H9 (cell line): ENCODE data around the gene COX6B2. TPM values are rescaled to one million over a fixed set of nuclear protein-coding genes. Genes with fewer than 3 reads are reported as not detected.

Experiments
- DNase-seq: peaks from one replicate; pipeline ENCODE4 v3.0.0-alpha.2; 2017
- H2AFZ ChIP-seq: one replicate; pipeline ENCODE4 v1.6.1; 2013; ENCODE audit warnings: mild to moderate bottlenecking, low read length, control low read depth, moderate library complexity
- H2AK5ac ChIP-seq: 2 replicates; pipeline ENCODE4 v1.6.1; 2013; ENCODE audit warnings: low read length, control low read depth, mixed read lengths; ENCODE audit not compliant: insufficient read length
- H2BK120ac ChIP-seq: one replicate; pipeline ENCODE4 v1.6.1; 2013; ENCODE audit warnings: low read depth, mild to moderate bottlenecking, low read length, control low read depth, inconsistent platforms; ENCODE audit not compliant: poor library complexity, severe bottlenecking
- H2BK12ac ChIP-seq: 2 replicates; pipeline ENCODE4 v1.6.1; 2013; ENCODE audit warnings: low read length, control low read depth, mixed read lengths, low read depth; ENCODE audit not compliant: insufficient read length
- H2BK15ac ChIP-seq: 2 replicates; pipeline ENCODE4 v1.6.1; 2013; ENCODE audit warnings: low read depth, low read length, control low read depth
- H2BK20ac ChIP-seq: one replicate; pipeline ENCODE4 v1.6.1; 2013; ENCODE audit warnings: low read depth, mild to moderate bottlenecking, low read length, control low read depth, inconsistent platforms; ENCODE audit not compliant: poor library complexity, severe bottlenecking
- H2BK5ac ChIP-seq: 2 replicates; pipeline ENCODE4 v1.6.1; 2013; ENCODE audit warnings: low read length, control low read depth, mixed read lengths; ENCODE audit not compliant: insufficient read length
- H3K14ac ChIP-seq: 2 replicates; pipeline ENCODE4 v1.6.1; 2013; ENCODE audit warnings: low read length, control low read depth; ENCODE audit not compliant: insufficient read depth
- H3K18ac ChIP-seq: 2 replicates; pipeline ENCODE4 v1.6.1; 2013; ENCODE audit warnings: low read depth, mild to moderate bottlenecking, mixed read lengths, low read length, control low read depth; ENCODE audit not compliant: insufficient read length
- H3K23ac ChIP-seq: 2 replicates; pipeline ENCODE4 v1.6.1; 2013; ENCODE audit warnings: low read length, control low read depth, mixed read lengths, low read depth; ENCODE audit not compliant: insufficient read length
- H3K23me2 ChIP-seq: 2 replicates; pipeline ENCODE4 v1.6.1; 2013; ENCODE audit warnings: low read depth, mild to moderate bottlenecking, mixed read lengths, low read length, control low read depth; ENCODE audit not compliant: insufficient read length, poor library complexity, severe bottlenecking
- H3K27ac ChIP-seq: 2 replicates; pipeline ENCODE4 v1.5.1; 2013; ENCODE audit warnings: low read length, control low read depth, mixed read lengths, low read depth; ENCODE audit not compliant: insufficient read length
- H3K27me3 ChIP-seq: 2 replicates; pipeline ENCODE4 v1.6.1; 2013; ENCODE audit warnings: low read length, control low read depth, inconsistent platforms; ENCODE audit not compliant: insufficient read depth
- H3K4ac ChIP-seq: 2 replicates; pipeline ENCODE4 v1.6.1; 2013; ENCODE audit warnings: low read depth, mild to moderate bottlenecking, control low read depth, inconsistent platforms, low read length, moderate library complexity
- H3K4me1 ChIP-seq: 2 replicates; pipeline ENCODE4 v1.6.1; 2013; ENCODE audit warnings: low read length, control low read depth, inconsistent platforms; ENCODE audit not compliant: insufficient read depth
- H3K4me2 ChIP-seq: 2 replicates; pipeline ENCODE4 v1.6.1; 2013; ENCODE audit warnings: low read length, control low read depth, mixed read lengths; ENCODE audit not compliant: insufficient read length, insufficient read depth
- H3K56ac ChIP-seq: 2 replicates; pipeline ENCODE4 v1.6.1; 2013; ENCODE audit warnings: low read depth, mild to moderate bottlenecking, mixed read lengths, low read length, control low read depth; ENCODE audit not compliant: insufficient read length
- H3K79me1 ChIP-seq: 2 replicates; pipeline ENCODE4 v1.6.1; 2013; ENCODE audit warnings: low read depth, mild to moderate bottlenecking, moderate library complexity, low read length, control low read depth, inconsistent platforms; ENCODE audit not compliant: insufficient read depth, poor library complexity, severe bottlenecking
- H3K79me2 ChIP-seq: 2 replicates; pipeline ENCODE4 v1.6.1; 2013; ENCODE audit warnings: low read length, control low read depth, inconsistent platforms; ENCODE audit not compliant: insufficient read depth
- H3K9ac ChIP-seq: 2 replicates; pipeline ENCODE4 v1.6.1; 2013; ENCODE audit warnings: low read length, control low read depth, mixed read lengths; ENCODE audit not compliant: insufficient read length; ENCODE audit errors: extremely low read depth
- H3K9me3 ChIP-seq: one replicate; pipeline ENCODE4 v1.6.1; 2013; ENCODE audit warnings: low read depth, low read length, inconsistent platforms; ENCODE audit not compliant: control insufficient read depth
- H3T11ph ChIP-seq: one replicate; pipeline ENCODE4 v1.6.1; 2013; ENCODE audit warnings: mild to moderate bottlenecking, low read length, control low read depth, inconsistent platforms
- H4K20me1 ChIP-seq: one replicate; pipeline ENCODE4 v1.6.1; 2013; ENCODE audit not compliant: control insufficient read depth, insufficient read length, insufficient read depth
- H4K5ac ChIP-seq: 2 replicates; pipeline ENCODE4 v1.6.1; 2013; ENCODE audit warnings: low read depth, mild to moderate bottlenecking, mixed read lengths, low read length, control low read depth; ENCODE audit not compliant: insufficient read length
- H4K8ac ChIP-seq: replicated peaks from 2 replicates; pipeline ENCODE4 v1.6.1; 2013; ENCODE audit warnings: low read length, control low read depth, mixed read lengths, low read depth; ENCODE audit not compliant: insufficient read length
- H4K91ac ChIP-seq: 2 replicates; pipeline ENCODE4 v1.6.1; 2013; ENCODE audit warnings: low read depth, mild to moderate bottlenecking, moderate library complexity, mixed read lengths, low read length, control low read depth; ENCODE audit not compliant: insufficient read length
- H3K27ac Mint-ChIP-seq, 3 experiments: 2 replicates in 2 of 3; 3 replicates in 1 of 3; pipeline ENCODE4 v1.8.0; 2020 to 2021; ENCODE audit warnings: mixed read lengths in 3 of 3, mild to moderate bottlenecking in 1 of 3, moderate library complexity in 1 of 3
- H3K27me3 Mint-ChIP-seq: 2 replicates; pipeline ENCODE4 v1.8.0; 2021; ENCODE audit warnings: low read depth, mild to moderate bottlenecking, moderate library complexity, mixed read lengths
- H3K36me3 Mint-ChIP-seq, 3 experiments: 2 replicates in 2 of 3; 3 replicates in 1 of 3; pipeline ENCODE4 v1.8.0; 2020 to 2021; ENCODE audit warnings: low read depth in 3 of 3, mixed read lengths in 3 of 3; ENCODE audit not compliant: insufficient read depth in 1 of 3
- H3K4me1 Mint-ChIP-seq, 2 experiments: 2 replicates each; pipeline ENCODE4 v1.8.0; 2020; ENCODE audit warnings: mixed read lengths in 2 of 2
- H3K4me3 Mint-ChIP-seq, 2 experiments: 2 replicates in 1 of 2; 3 replicates in 1 of 2; pipeline ENCODE4 v1.8.0; 2020 to 2021; ENCODE audit warnings: mild to moderate bottlenecking in 2 of 2, mixed read lengths in 2 of 2, moderate library complexity in 1 of 2
- H3K9me3 Mint-ChIP-seq, 2 experiments: 2 replicates in 1 of 2; 3 replicates in 1 of 2; pipeline ENCODE4 v1.8.0; 2020; ENCODE audit warnings: mild to moderate bottlenecking in 2 of 2, mixed read lengths in 2 of 2, moderate library complexity in 1 of 2
- WGBS: extraction: QIAGEN DNeasy Blood & Tissue Kit; methylation state at CpG from one replicate; pipeline ENCODE4 v1.1.7; 2013; ENCODE audit warnings: missing lambda C conversion rate, low lambda C conversion rate, mixed read lengths; ENCODE audit not compliant: insufficient read length; ENCODE audit errors: extremely low coverage; 5-methylcytosine and 5-hydroxymethylcytosine counted together
- total RNA-seq: library from RNA; stranded (reverse); gene quantifications from 2 replicates; pipeline ENCODE4 v1.2.1, GENCODE V29; 2021
- TF ChIP-seq, protein P1 (sequence below): fragments of 200-600 bp; sonication (generic); conservative IDR thresholded peaks from 3 replicates; pipeline ENCODE4 v1.8.0; 2021; ENCODE audit warnings: antibody characterized with exemption, mild to moderate bottlenecking

COX6B2 gene
- total RNA-seq, 1 experiment from 2014 or later = 4.0 TPM

DNA sequence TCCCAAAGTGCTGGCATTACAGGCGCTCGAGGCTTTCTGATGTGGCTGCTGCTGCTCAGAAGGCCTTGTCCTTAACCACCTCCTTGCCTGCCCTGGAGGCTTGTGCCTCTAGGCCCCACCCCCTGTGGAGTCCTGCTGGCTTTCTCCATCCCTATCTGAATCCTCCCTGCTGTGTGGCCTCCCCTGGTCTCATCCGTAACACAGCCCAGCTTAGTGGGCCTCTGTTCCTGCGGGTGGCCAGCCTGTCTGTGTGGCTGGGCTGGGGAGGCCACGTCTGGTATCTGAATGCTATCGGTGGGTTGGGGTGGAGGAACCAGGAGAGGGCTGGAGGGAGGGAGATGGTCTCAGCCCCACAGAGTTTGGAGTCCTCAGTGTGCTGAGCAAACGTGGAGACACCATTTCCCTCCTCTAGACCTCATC lies 36.0 kb upstream of the COX6B2 start:
- no peak overlapping the region for H3T11ph ChIP-seq
- H4K8ac ChIP-seq = no peak overlapping the region
- H3K4ac ChIP-seq = no peak overlapping the region
- peaks cover 40 to 50% (median 44%) of the 10 kb centered on the region in 3 experiments for H3K36me3 Mint-ChIP-seq
- no peak overlapping the region for H4K5ac ChIP-seq
- no peak overlapping the region for H3K56ac ChIP-seq
- DNase-seq = no peak
- no peak overlapping the region for H2BK12ac ChIP-seq
- H3K4me1 Mint-ChIP-seq = peaks cover 57 to 71% of the 10 kb centered on the region in 2 experiments
- H4K91ac ChIP-seq = no peak overlapping the region
- H3K79me2 ChIP-seq = peaks cover 17% of the 10 kb centered on the region; the same call in 1 of the 2 replicates
- H3K18ac ChIP-seq = no peak overlapping the region
- peaks cover 15% of the 10 kb centered on the region for H3K79me1 ChIP-seq
- no peak overlapping the region for H3K9ac ChIP-seq
- peaks cover 3% of the 10 kb centered on the region for H4K20me1 ChIP-seq
- no peaks in the 10 kb centered on the region for H3K27me3 ChIP-seq
- H2AK5ac ChIP-seq = no peak overlapping the region
- peaks cover 10% of the 10 kb centered on the region for H3K23me2 ChIP-seq
- no peaks in the 10 kb centered on the region for H3K9me3 ChIP-seq
- no peak overlapping the region for H2BK120ac ChIP-seq
- H2AFZ ChIP-seq = no peak overlapping the region
- peaks cover 2% of the 10 kb centered on the region for H3K27me3 Mint-ChIP-seq
- H3K4me2 ChIP-seq = no peak overlapping the region
- no peak overlapping the region for H2BK5ac ChIP-seq
- H3K4me1 ChIP-seq = peaks cover 4% of the 10 kb centered on the region
- H3K23ac ChIP-seq = no peak overlapping the region
- TF ChIP-seq, protein P1, sequence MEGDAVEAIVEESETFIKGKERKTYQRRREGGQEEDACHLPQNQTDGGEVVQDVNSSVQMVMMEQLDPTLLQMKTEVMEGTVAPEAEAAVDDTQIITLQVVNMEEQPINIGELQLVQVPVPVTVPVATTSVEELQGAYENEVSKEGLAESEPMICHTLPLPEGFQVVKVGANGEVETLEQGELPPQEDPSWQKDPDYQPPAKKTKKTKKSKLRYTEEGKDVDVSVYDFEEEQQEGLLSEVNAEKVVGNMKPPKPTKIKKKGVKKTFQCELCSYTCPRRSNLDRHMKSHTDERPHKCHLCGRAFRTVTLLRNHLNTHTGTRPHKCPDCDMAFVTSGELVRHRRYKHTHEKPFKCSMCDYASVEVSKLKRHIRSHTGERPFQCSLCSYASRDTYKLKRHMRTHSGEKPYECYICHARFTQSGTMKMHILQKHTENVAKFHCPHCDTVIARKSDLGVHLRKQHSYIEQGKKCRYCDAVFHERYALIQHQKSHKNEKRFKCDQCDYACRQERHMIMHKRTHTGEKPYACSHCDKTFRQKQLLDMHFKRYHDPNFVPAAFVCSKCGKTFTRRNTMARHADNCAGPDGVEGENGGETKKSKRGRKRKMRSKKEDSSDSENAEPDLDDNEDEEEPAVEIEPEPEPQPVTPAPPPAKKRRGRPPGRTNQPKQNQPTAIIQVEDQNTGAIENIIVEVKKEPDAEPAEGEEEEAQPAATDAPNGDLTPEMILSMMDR = no peak
- no peak overlapping the region for H2BK15ac ChIP-seq
- no peak overlapping the region for H3K14ac ChIP-seq
- peaks cover 0 to 2% of the 10 kb centered on the region in 2 experiments; a peak in 1 of 5 replicates for H3K9me3 Mint-ChIP-seq
- H3K27ac Mint-ChIP-seq = peak overlapping the region in 1 of 3 experiments; percentile 80; a peak in 2 of 7 replicates
- H2BK20ac ChIP-seq = no peak overlapping the region
- H3K27ac ChIP-seq = no peak overlapping the region
- H3K4me3 Mint-ChIP-seq = no peak overlapping the region; a peak in 2 of 5 replicates
- WGBS = no CpG with 5 or more reads among the region's 7 CpGs
